Stimulated activated naive CD8-positive, alpha-beta T cell treated with anti-CD3 and anti-CD28 coated beads, Interleukin-15, Interleukin-2, amounts not matched to agents 100 U/mL and 50 U/mL, for 24 hours (primary cell): ENCODE measurements around the gene CACYBP.
"Not testable (repeated sequence)": the region's sequence is repeated elsewhere in the genome, so short reads cannot be mapped to it uniquely, and the experiment has no call there.

ENCODE experiments used
- ATAC-seq: fragments of 150-1000 bp; cut with Tn5 transposase; one replicate; pipeline ENCODE4 v1.10.0; 2021
- DNase-seq: peaks from one replicate; pipeline ENCODE4 v3.0.0; 2021

CACYBP gene

GRCh38 chr1:175013445-175013844, 13.7 kb downstream of the CACYBP start:
- no peak for DNase-seq
- no peak for ATAC-seq

DNA sequence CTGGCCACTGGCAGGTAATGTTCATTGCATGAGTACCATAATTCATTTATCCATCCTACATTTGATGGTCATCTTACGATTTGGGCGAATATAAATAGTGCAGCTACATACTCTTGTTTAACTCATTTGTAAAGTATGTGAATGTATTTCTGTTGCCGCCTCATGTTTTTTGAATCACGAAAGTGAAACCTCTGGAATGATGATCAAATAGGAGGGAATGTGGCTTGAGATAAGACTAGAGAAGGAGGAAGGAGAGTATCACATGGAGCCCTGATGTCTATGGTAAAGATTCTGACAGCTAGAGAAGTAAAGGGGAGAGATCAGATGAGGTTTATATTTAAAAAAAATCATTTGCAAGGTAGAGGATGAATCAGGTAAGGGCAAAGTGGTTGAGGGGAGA, 15.5 kb downstream of the CACYBP start:
- ATAC-seq (no peak), DNase-seq (no peak)

DNA sequence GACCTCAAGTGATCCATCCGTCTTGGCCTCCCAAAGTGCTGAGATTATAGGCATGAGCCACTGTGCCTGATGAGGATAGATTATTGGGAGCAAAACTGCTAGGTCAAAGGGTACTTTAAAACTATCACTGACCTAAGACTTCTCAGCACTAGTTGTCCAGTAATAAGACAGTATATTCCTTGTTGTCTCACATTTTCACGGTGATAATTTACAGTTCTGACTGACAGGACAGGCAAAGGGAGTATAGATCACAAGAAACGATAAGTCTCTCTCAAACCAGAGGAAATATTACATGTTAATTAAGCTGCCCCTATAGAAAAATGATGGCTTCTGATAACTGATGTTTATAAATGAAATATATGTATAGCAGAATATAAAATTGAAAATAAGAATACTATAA, 19.8 kb downstream of the CACYBP start:
- no peak for DNase-seq
- ATAC-seq = no peak

- ATAC-seq (peak; percentile 94), DNase-seq (peak; percentile 98)
These were observed 23.5 kb downstream of the CACYBP start, which contains the start of gene MRPS14 for GRCh38 chr1:175023043-175023921. MRPS14 (minus strand) TSS chr1:175023425; CDS start chr1:175023408, 17 bp downstream.

- DNase-seq, ATAC-seq: not testable (repeated sequence)
These were observed 24.1 kb downstream of the CACYBP start for GRCh38 chr1:175023922-175024242.

GRCh38 chr1:175024773-175025172, 25.0 kb downstream of the CACYBP start:
- DNase-seq (no peak), ATAC-seq (no peak)

DNA sequence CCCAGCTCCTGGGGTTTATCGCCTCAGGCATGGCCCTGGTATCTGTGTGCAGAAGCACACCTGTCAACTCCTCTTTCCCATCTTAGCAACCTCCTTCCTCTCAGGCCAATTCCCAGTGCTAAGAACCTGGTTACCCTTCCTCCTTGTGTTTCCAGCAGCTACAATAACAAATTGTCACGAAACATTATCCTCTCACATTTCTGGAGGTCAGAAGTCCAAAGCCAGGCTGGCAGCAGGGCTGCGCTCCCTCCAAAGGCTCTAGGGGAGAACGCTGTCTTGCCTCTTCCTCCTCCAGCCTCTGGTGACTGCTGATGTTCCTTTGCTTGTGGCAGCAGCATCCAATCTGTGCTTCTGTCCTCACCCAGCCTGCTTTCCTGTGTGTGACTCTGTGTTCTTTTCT, 34.2 kb downstream of the CACYBP start:
- no peak for ATAC-seq
- no peak for DNase-seq

GRCh38 chr1:175034775-175035174, 35.0 kb downstream of the CACYBP start:
- DNase-seq = no peak
- ATAC-seq = no peak

DNA sequence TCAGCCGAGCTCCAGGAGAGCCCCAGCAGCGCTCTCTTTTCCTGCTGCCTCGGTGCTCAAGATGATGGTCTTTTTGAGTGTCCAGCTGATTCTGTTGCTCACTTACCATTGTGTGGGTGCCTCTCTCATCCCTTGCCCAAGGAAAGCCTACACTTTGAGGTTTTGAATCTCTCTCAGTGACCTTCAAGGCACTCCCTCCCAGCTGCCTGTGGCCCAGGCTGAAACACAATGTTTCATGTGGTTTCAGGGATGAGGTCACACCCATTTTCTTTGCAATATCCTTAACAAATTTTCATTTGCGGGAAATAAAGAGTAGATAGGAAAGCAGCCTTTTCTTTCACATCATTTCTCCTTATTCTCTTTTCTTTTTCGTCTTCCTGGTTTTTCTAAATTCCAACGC, 36.1 kb downstream of the CACYBP start:
- ATAC-seq (no peak), DNase-seq (no peak)

GRCh38 chr1:175036476-175036875, 36.7 kb downstream of the CACYBP start:
- no peak for ATAC-seq
- no peak for DNase-seq

DNA sequence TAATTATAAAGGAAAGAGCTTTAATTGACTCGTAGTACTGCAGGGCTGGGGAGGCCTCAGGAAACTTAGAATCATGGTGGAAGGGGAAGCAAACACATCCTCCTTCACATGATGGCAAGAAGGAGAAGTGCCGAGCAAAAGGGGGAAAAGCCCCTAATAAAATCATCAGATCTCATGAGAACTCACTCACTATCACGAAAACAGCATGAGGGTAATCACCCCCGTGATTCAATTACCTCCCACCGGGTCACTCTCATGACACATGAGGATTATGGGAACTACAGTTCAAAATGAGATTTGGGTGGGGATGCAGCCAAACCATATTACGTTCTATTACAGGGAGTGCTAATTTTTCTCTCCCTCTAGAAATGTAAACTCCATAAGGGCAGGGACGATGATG, 37.7 kb downstream of the CACYBP start:
- ATAC-seq (no peak), DNase-seq (no peak)

GRCh38 chr1:175040324-175040879, 40.7 kb downstream of the CACYBP start:
- ATAC-seq (no peak), DNase-seq (no peak)

GRCh38 chr1:175042650-175043049, 42.9 kb downstream of the CACYBP start:
- DNase-seq (no peak), ATAC-seq (no peak)

GRCh38 chr1:175043824-175044223, 44.1 kb downstream of the CACYBP start:
- no peak for DNase-seq
- ATAC-seq = no peak

GRCh38 chr1:175044591-175044990, 44.8 kb downstream of the CACYBP start:
- ATAC-seq, DNase-seq: not testable (repeated sequence)

DNA sequence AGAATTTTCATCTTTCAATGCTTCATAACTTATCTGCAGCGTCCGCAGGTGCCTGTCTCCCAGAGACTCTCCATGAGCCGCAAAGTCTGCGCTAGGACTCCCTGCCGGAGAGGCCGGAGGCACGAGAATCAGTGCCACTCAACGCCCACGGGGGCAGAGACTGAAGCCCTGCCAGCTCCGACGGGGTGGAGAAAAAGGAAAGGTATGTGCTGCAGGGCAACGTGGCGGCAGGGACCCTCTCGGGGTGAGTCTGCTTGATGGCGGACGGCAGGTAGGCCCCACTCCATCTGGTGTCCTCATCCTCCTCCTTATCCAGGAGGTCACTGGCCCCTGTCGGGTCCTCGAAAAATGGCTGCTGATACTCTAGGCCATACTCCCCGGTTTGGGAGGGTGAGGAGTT, 45.4 kb downstream of the CACYBP start:
- DNase-seq (no peak), ATAC-seq (no peak)

GRCh38 chr1:175045519-175045918, 45.8 kb downstream of the CACYBP start:
- DNase-seq (no peak), ATAC-seq (no peak)

GRCh38 chr1:175050992-175051391, 51.2 kb downstream of the CACYBP start:
- no peak for DNase-seq
- ATAC-seq = no peak

- DNase-seq (no peak), ATAC-seq (no peak)
These were observed 55.0 kb downstream of the CACYBP start for GRCh38 chr1:175054736-175055135.
